Prostate gland (tissue), 2 donors: ENCODE results near the gene DPYSL3. TPM values are rescaled to one million over a fixed set of nuclear protein-coding genes. Genes with fewer than 3 reads are reported as not detected.

Source experiments
- DNase-seq: peaks from one replicate; pipeline ENCODE4 v3.0.0-alpha.2; 2019; ENCODE audit warnings: low spot score
- H3K27ac ChIP-seq, 2 donors: fragments of 200-600 bp; sonication (generic); 2 replicates each; pipeline ENCODE4 v1.5.1; 2017 to 2019
- H3K27me3 ChIP-seq: fragments of 200-600 bp; sonication (generic); replicated peaks from 2 replicates; pipeline ENCODE4 v1.5.1; 2019; ENCODE audit not compliant: insufficient read depth
- H3K36me3 ChIP-seq, 2 donors: fragments of 200-600 bp; sonication (generic); 1 replicate in 1 of 2; 2 replicates in 1 of 2; pipeline versions ENCODE4 v1.5.1 to v1.8.1; 2017 to 2019
- H3K4me1 ChIP-seq: fragments of 200-600 bp; sonication (generic); replicated peaks from 2 replicates; pipeline ENCODE4 v1.5.1; 2019
- H3K4me3 ChIP-seq, 2 donors: fragments of 200-600 bp; sonication (generic); 2 replicates each; pipeline ENCODE4 v1.5.1; 2017 to 2019
- H3K9me3 ChIP-seq: fragments of 200-600 bp; sonication (generic); 2 replicates; pipeline ENCODE4 v1.5.1; 2017
- CTCF ChIP-seq, 4 experiments: fragments of 200-600 bp in 2 of 4; fragments of 450-650 bp in 2 of 4; sonication (generic) in 2 of 4; IDR thresholded peaks; 1 replicate in 3 of 4; 2 replicates in 1 of 4; pipeline ENCODE4 v1.5.1; 2016 to 2019; ENCODE audit warnings: antibody characterized with exemption in 4 of 4, mild to moderate bottlenecking in 2 of 4, moderate library complexity in 2 of 4
- POLR2A ChIP-seq: fragments of 450-650 bp; IDR thresholded peaks from one replicate; pipeline ENCODE4 v1.6.1; 2016; ENCODE audit warnings: antibody characterized with exemption, mild to moderate bottlenecking
- POLR2AphosphoS5 ChIP-seq: sonication (generic); formaldehyde crosslinking; IDR thresholded peaks from one replicate; pipeline ENCODE4 v1.6.1; 2017; ENCODE audit warnings: antibody characterized with exemption
- WGBS: methylation state at CpG from one replicate; pipeline ENCODE4 v1.1.5; 2018; 5-methylcytosine and 5-hydroxymethylcytosine counted together
- intact Hi-C: fragments of 100-400 bp; cut with DNase I; formaldehyde crosslinking; loops from one replicate; pipeline ENCODE4 v1.14.2; 2022
- total RNA-seq, 2 donors: library from RNA; depleted of rRNA; stranded (reverse); fragments of >200 nt; gene quantifications; one replicate each; pipeline ENCODE4 v1.1.0, GENCODE V29; 2016

The DPYSL3 gene
- total RNA-seq, 2 donors from 2014 or later = 113 to 126 TPM

GRCh38 chr5:147504011-147504410, 5.9 kb downstream of the DPYSL3 start:
- TF ChIP-seq CTCF (IDR thresholded peaks at IDR 0.05) (no peak), POLR2AphosphoS5 (no peak), POLR2A (no peak)
- 42% methylated on average over 3 of the region's 3 CpGs for WGBS
- intact Hi-C loops = no loop called here
- no peaks in the 10 kb centered on the region for H3K4me1 ChIP-seq
- H3K36me3 ChIP-seq = no peaks in the 10 kb centered on the region
- H3K27ac ChIP-seq = peak overlapping the region in 1 of 2 donors; percentile 36
- H3K27me3 ChIP-seq = no peaks in the 10 kb centered on the region
- no peak for DNase-seq
- no peaks in the 10 kb centered on the region for H3K9me3 ChIP-seq
- H3K4me3 ChIP-seq = no peak overlapping the region

- 72% methylated on average over 3 of the region's 3 CpGs for WGBS
- intact Hi-C loops = no loop called here
- Histone ChIP-seq H3K27ac (no peak overlapping the region), H3K4me1 (no peaks in the 10 kb centered on the region), H3K4me3 (no peak overlapping the region), H3K9me3 (no peaks in the 10 kb centered on the region), H3K36me3 (no peaks in the 10 kb centered on the region), H3K27me3 (no peaks in the 10 kb centered on the region)
- DNase-seq = no peak
- no peak for TF ChIP-seq CTCF (IDR thresholded peaks at IDR 0.05)
- no peak for TF ChIP-seq POLR2AphosphoS5
- TF ChIP-seq POLR2A = no peak
These were observed 18.9 kb downstream of the DPYSL3 start for GRCh38 chr5:147490989-147491388.

GRCh38 chr5:147487031-147487750, 22.7 kb downstream of the DPYSL3 start:
- no peak overlapping the region for H3K4me3 ChIP-seq
- DNase-seq = no peak
- H3K9me3 ChIP-seq = no peaks in the 10 kb centered on the region
- no peaks in the 10 kb centered on the region for H3K4me1 ChIP-seq
- no peak for TF ChIP-seq CTCF (IDR thresholded peaks at IDR 0.05)
- TF ChIP-seq POLR2A = no peak
- no peak for TF ChIP-seq POLR2AphosphoS5
- no peaks in the 10 kb centered on the region for H3K36me3 ChIP-seq
- no peak overlapping the region for H3K27ac ChIP-seq
- no peaks in the 10 kb centered on the region for H3K27me3 ChIP-seq
- intact Hi-C loops = no loop called here
- 73% methylated on average over 4 of the region's 4 CpGs for WGBS

GRCh38 chr5:147485814-147486213, 24.1 kb downstream of the DPYSL3 start:
- TF ChIP-seq POLR2A (no peak), POLR2AphosphoS5 (no peak), CTCF (IDR thresholded peaks at IDR 0.05) (no peak)
- intact Hi-C loops = no loop called here
- no peaks in the 10 kb centered on the region for H3K4me1 ChIP-seq
- no peak overlapping the region for H3K4me3 ChIP-seq
- no peak for DNase-seq
- H3K27ac ChIP-seq = no peak overlapping the region
- no peaks in the 10 kb centered on the region for H3K27me3 ChIP-seq
- no peaks in the 10 kb centered on the region for H3K9me3 ChIP-seq
- WGBS = 93% methylated on average over 2 of the region's 2 CpGs
- no peaks in the 10 kb centered on the region for H3K36me3 ChIP-seq

GRCh38 chr5:147485046-147485445, 24.8 kb downstream of the DPYSL3 start:
- H3K27me3 ChIP-seq = no peaks in the 10 kb centered on the region
- H3K36me3 ChIP-seq = no peaks in the 10 kb centered on the region
- H3K9me3 ChIP-seq = no peaks in the 10 kb centered on the region
- intact Hi-C loops = no loop called here
- no peak overlapping the region for H3K27ac ChIP-seq
- TF ChIP-seq POLR2AphosphoS5 = no peak
- TF ChIP-seq POLR2A = no peak
- TF ChIP-seq CTCF (IDR thresholded peaks at IDR 0.05) = no peak
- H3K4me1 ChIP-seq = no peaks in the 10 kb centered on the region
- 86% methylated on average over 6 of the region's 6 CpGs for WGBS
- DNase-seq = no peak
- no peak overlapping the region for H3K4me3 ChIP-seq
